OCI-LY1 (cell line): ENCODE data around the gene STK32B.

Experiments
- H2AFZ ChIP-seq: fragments of 200-600 bp; sonication (generic), shearing (Covaris generic); 2 replicates; pipeline ENCODE4 v1.6.0; 2014; ENCODE audit warnings: antibody characterized with exemption, mild to moderate bottlenecking, low read length
- H3F3A ChIP-seq: fragments of 200-600 bp; sonication (generic), shearing (Covaris generic); 2 replicates; pipeline ENCODE4 v1.6.0; 2014; ENCODE audit warnings: mild to moderate bottlenecking, antibody characterized with exemption, low read length, moderate library complexity; ENCODE audit not compliant: insufficient read depth
- H3K27ac ChIP-seq: fragments of 200-600 bp; sonication (generic); 2 replicates; pipeline ENCODE4 v1.5.1; 2014; ENCODE audit warnings: low read length, mixed run types, mild to moderate bottlenecking, low read depth; ENCODE audit not compliant: poor library complexity, severe bottlenecking
- H3K27me3 ChIP-seq: fragments of 200-600 bp; sonication (generic); 2 replicates; pipeline ENCODE4 v1.6.0; 2014; ENCODE audit warnings: antibody characterized with exemption, mild to moderate bottlenecking, low read length, moderate library complexity; ENCODE audit not compliant: insufficient read depth
- H3K36me3 ChIP-seq: fragments of 200-600 bp; sonication (generic); 2 replicates; pipeline ENCODE4 v1.6.1; 2014; ENCODE audit warnings: mild to moderate bottlenecking, antibody characterized with exemption, low read length, moderate library complexity, mixed read lengths; ENCODE audit not compliant: insufficient read depth
- H3K4me1 ChIP-seq: fragments of 200-600 bp; sonication (generic); 2 replicates; pipeline ENCODE4 v1.5.1; 2014; ENCODE audit warnings: mild to moderate bottlenecking, low read length, moderate library complexity; ENCODE audit not compliant: insufficient read depth, severe bottlenecking
- H3K4me2 ChIP-seq: fragments of 200-600 bp; sonication (generic), shearing (Covaris generic); 2 replicates; pipeline ENCODE4 v1.6.1; 2014; ENCODE audit warnings: low read length
- H3K4me3 ChIP-seq: fragments of 200-600 bp; sonication (generic); 2 replicates; pipeline ENCODE4 v1.5.1; 2014; ENCODE audit warnings: low read length, low read depth, mild to moderate bottlenecking, mixed read lengths; ENCODE audit not compliant: poor library complexity, severe bottlenecking
- H3K79me2 ChIP-seq: fragments of 200-600 bp; shearing (Covaris generic); 2 replicates; pipeline ENCODE4 v1.6.1; 2016; ENCODE audit warnings: mixed run types, low read length, mixed read lengths; ENCODE audit not compliant: insufficient read depth
- H3K9ac ChIP-seq: fragments of 200-600 bp; sonication (generic), shearing (Covaris generic); 2 replicates; pipeline ENCODE4 v1.6.1; 2014; ENCODE audit warnings: mild to moderate bottlenecking, low read length, mixed read lengths
- H3K9me2 ChIP-seq: fragments of 200-600 bp; sonication (generic), shearing (Covaris generic); 2 replicates; pipeline ENCODE4 v1.6.1; 2014; ENCODE audit warnings: low read depth, mild to moderate bottlenecking, low read length, mixed read lengths
- H3K9me3 ChIP-seq: fragments of 200-600 bp; shearing (Covaris generic); 2 replicates; pipeline ENCODE4 v1.6.1; 2014; ENCODE audit warnings: low read length, mixed read lengths
- H4K20me1 ChIP-seq: fragments of 200-600 bp; sonication (generic), shearing (Covaris generic); 2 replicates; pipeline ENCODE4 v1.6.0; 2016; ENCODE audit warnings: mild to moderate bottlenecking, low read length; ENCODE audit not compliant: insufficient read depth
- EZH2 ChIP-seq: fragments of 200-600 bp; sonication (generic), shearing (Covaris generic); IDR thresholded peaks from 2 replicates; pipeline ENCODE4 v1.8.0; 2017; ENCODE audit warnings: borderline replicate concordance, mixed run types, mild to moderate bottlenecking, antibody characterized with exemption, low read length, moderate library complexity, mixed read lengths
- TF ChIP-seq, protein P1 (sequence below): fragments of 200-600 bp; sonication (generic), shearing (Covaris generic); IDR thresholded peaks from 2 replicates; pipeline ENCODE4 v1.5.1; 2017; ENCODE audit warnings: mild to moderate bottlenecking, antibody characterized with exemption, low read length, moderate library complexity, mixed read lengths

STK32B gene

GRCh38 chr4:5398056-5398455 is 346.8 kb downstream of the STK32B start:
- no peaks in the 10 kb centered on the region for H4K20me1 ChIP-seq
- H3K36me3 ChIP-seq: no peaks in the 10 kb centered on the region
- no peaks in the 10 kb centered on the region for H3K79me2 ChIP-seq
- H3K4me3 ChIP-seq: no peak overlapping the region
- no peak overlapping the region for H3K4me2 ChIP-seq
- no peak for TF ChIP-seq EZH2
- TF ChIP-seq, protein P1, sequence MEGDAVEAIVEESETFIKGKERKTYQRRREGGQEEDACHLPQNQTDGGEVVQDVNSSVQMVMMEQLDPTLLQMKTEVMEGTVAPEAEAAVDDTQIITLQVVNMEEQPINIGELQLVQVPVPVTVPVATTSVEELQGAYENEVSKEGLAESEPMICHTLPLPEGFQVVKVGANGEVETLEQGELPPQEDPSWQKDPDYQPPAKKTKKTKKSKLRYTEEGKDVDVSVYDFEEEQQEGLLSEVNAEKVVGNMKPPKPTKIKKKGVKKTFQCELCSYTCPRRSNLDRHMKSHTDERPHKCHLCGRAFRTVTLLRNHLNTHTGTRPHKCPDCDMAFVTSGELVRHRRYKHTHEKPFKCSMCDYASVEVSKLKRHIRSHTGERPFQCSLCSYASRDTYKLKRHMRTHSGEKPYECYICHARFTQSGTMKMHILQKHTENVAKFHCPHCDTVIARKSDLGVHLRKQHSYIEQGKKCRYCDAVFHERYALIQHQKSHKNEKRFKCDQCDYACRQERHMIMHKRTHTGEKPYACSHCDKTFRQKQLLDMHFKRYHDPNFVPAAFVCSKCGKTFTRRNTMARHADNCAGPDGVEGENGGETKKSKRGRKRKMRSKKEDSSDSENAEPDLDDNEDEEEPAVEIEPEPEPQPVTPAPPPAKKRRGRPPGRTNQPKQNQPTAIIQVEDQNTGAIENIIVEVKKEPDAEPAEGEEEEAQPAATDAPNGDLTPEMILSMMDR: no peak
- no peaks in the 10 kb centered on the region for H3K27me3 ChIP-seq
- H3K27ac ChIP-seq: no peak overlapping the region
- no peaks in the 10 kb centered on the region for H3F3A ChIP-seq
- H2AFZ ChIP-seq: no peak overlapping the region
- no peaks in the 10 kb centered on the region for H3K9me2 ChIP-seq
- H3K9ac ChIP-seq: no peak overlapping the region
- H3K9me3 ChIP-seq: no peaks in the 10 kb centered on the region
- H3K4me1 ChIP-seq: no peaks in the 10 kb centered on the region

DNA sequence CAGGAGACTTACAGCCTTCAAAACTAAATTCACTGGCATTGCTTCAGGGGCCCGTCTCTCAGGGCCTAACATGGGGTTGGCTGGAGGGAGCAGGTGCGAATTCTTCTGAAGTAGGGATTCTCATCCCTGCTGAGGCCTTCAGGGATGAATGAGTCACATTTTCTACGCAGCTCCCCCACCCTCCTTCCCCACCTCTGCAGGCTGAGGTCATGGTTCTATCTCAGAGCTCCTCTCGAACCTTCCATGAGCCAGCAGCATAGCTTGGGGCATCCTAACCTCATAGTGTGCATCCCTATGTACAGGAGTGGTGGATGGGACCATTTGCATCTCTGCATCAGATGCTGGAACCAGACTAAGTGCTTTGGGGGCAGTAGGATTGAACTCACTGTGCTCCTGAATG is 347.8 kb downstream of the STK32B start:
- H3K4me3 ChIP-seq: no peak overlapping the region
- no peaks in the 10 kb centered on the region for H3K79me2 ChIP-seq
- no peak overlapping the region for H3K9ac ChIP-seq
- TF ChIP-seq EZH2: no peak
- TF ChIP-seq, protein P1: no peak
- H3K4me1 ChIP-seq: no peaks in the 10 kb centered on the region
- no peaks in the 10 kb centered on the region for H3K9me2 ChIP-seq
- no peak overlapping the region for H3K27ac ChIP-seq
- H4K20me1 ChIP-seq: no peaks in the 10 kb centered on the region
- H2AFZ ChIP-seq: no peak overlapping the region
- H3K27me3 ChIP-seq: no peaks in the 10 kb centered on the region
- H3K4me2 ChIP-seq: no peak overlapping the region
- H3K9me3 ChIP-seq: no peaks in the 10 kb centered on the region
- H3K36me3 ChIP-seq: no peaks in the 10 kb centered on the region
- no peaks in the 10 kb centered on the region for H3F3A ChIP-seq

GRCh38 chr4:5399790-5400421 is 348.6 kb downstream of the STK32B start:
- no peak overlapping the region for H3K4me3 ChIP-seq
- no peak overlapping the region for H3K9ac ChIP-seq
- H3K4me2 ChIP-seq: no peak overlapping the region
- H2AFZ ChIP-seq: no peak overlapping the region
- H3F3A ChIP-seq: no peaks in the 10 kb centered on the region
- TF ChIP-seq, protein P1: peak; percentile 62
- TF ChIP-seq EZH2: no peak
- H3K4me1 ChIP-seq: no peaks in the 10 kb centered on the region
- H3K79me2 ChIP-seq: no peaks in the 10 kb centered on the region
- no peaks in the 10 kb centered on the region for H3K36me3 ChIP-seq
- H3K27me3 ChIP-seq: no peaks in the 10 kb centered on the region
- H3K9me2 ChIP-seq: no peaks in the 10 kb centered on the region
- H4K20me1 ChIP-seq: no peaks in the 10 kb centered on the region
- no peak overlapping the region for H3K27ac ChIP-seq
- no peaks in the 10 kb centered on the region for H3K9me3 ChIP-seq
